BLaER1 (cell line): ENCODE data around the gene USP38.

Experiments
- H3K27ac ChIP-seq: shearing (Covaris generic); formaldehyde crosslinking; 2 replicates; pipeline ENCODE4 v1.8.1; 2022
- H3K27me3 ChIP-seq: shearing (Covaris generic); formaldehyde crosslinking; 2 replicates; pipeline ENCODE4 v1.8.1; 2022
- H3K36me3 ChIP-seq: shearing (Covaris generic); formaldehyde crosslinking; 2 replicates; pipeline ENCODE4 v1.8.1; 2022
- H3K4me1 ChIP-seq: shearing (Covaris generic); formaldehyde crosslinking; 2 replicates; pipeline ENCODE4 v1.8.1; 2022
- H3K4me2 ChIP-seq: shearing (Covaris generic); formaldehyde crosslinking; 2 replicates; pipeline ENCODE4 v1.8.1; 2022
- H3K4me3 ChIP-seq: shearing (Covaris generic); formaldehyde crosslinking; 2 replicates; pipeline ENCODE4 v1.8.1; 2022
- H3K9ac ChIP-seq: shearing (Covaris generic); formaldehyde crosslinking; 2 replicates; pipeline ENCODE4 v1.8.1; 2022
- H3K9me3 ChIP-seq: shearing (Covaris generic); formaldehyde crosslinking; 2 replicates; pipeline ENCODE4 v1.8.1; 2022
- H4K20me1 ChIP-seq: shearing (Covaris generic); formaldehyde crosslinking; 2 replicates; pipeline ENCODE4 v1.8.1; 2022
- Cebpa-rat ChIP-seq: shearing (Covaris generic); IDR thresholded peaks from 2 replicates; pipeline ENCODE4 v1.8.1; 2022

USP38 gene

GRCh38 chr4:143243041-143243440, 58.3 kb downstream of the USP38 start:
- H3K4me3 ChIP-seq, result no peak overlapping the region
- no peaks in the 10 kb centered on the region for H3K4me1 ChIP-seq
- peaks cover 15% of the 10 kb centered on the region for H3K9me3 ChIP-seq
- H4K20me1 ChIP-seq, result no peaks in the 10 kb centered on the region
- no peak overlapping the region for H3K9ac ChIP-seq
- TF ChIP-seq Cebpa-rat, result no peak
- H3K27me3 ChIP-seq, result no peaks in the 10 kb centered on the region
- no peak overlapping the region for H3K27ac ChIP-seq
- no peak overlapping the region for H3K4me2 ChIP-seq
- no peaks in the 10 kb centered on the region for H3K36me3 ChIP-seq

GRCh38 chr4:143246977-143247376, 62.3 kb downstream of the USP38 start:
- H3K36me3 ChIP-seq, result no peaks in the 10 kb centered on the region
- no peak overlapping the region for H3K4me2 ChIP-seq
- H3K27ac ChIP-seq, result no peak overlapping the region
- TF ChIP-seq Cebpa-rat, result no peak
- no peak overlapping the region for H3K4me3 ChIP-seq
- no peaks in the 10 kb centered on the region for H4K20me1 ChIP-seq
- H3K27me3 ChIP-seq, result no peaks in the 10 kb centered on the region
- peaks cover 5% of the 10 kb centered on the region for H3K9me3 ChIP-seq
- H3K9ac ChIP-seq, result no peak overlapping the region
- no peaks in the 10 kb centered on the region for H3K4me1 ChIP-seq

- TF ChIP-seq Cebpa-rat, result no peak
- H3K27ac ChIP-seq, result no peak overlapping the region
- no peak overlapping the region for H3K4me2 ChIP-seq
- H3K9ac ChIP-seq, result no peak overlapping the region
- H4K20me1 ChIP-seq, result no peaks in the 10 kb centered on the region
- H3K4me1 ChIP-seq, result no peaks in the 10 kb centered on the region
- no peaks in the 10 kb centered on the region for H3K27me3 ChIP-seq
- H3K36me3 ChIP-seq, result no peaks in the 10 kb centered on the region
- H3K9me3 ChIP-seq, result no peaks in the 10 kb centered on the region
- H3K4me3 ChIP-seq, result no peak overlapping the region
Observed at GRCh38 chr4:143247866-143248265, 63.1 kb downstream of the USP38 start.

- H3K4me2 ChIP-seq, result no peak overlapping the region
- H3K27ac ChIP-seq, result no peak overlapping the region
- H3K4me3 ChIP-seq, result no peak overlapping the region
- no peaks in the 10 kb centered on the region for H4K20me1 ChIP-seq
- no peaks in the 10 kb centered on the region for H3K9me3 ChIP-seq
- no peaks in the 10 kb centered on the region for H3K36me3 ChIP-seq
- TF ChIP-seq Cebpa-rat, result no peak
- no peak overlapping the region for H3K9ac ChIP-seq
- H3K27me3 ChIP-seq, result no peaks in the 10 kb centered on the region
- no peaks in the 10 kb centered on the region for H3K4me1 ChIP-seq
Observed at GRCh38 chr4:143248827-143249226, 64.1 kb downstream of the USP38 start.

- H4K20me1 ChIP-seq, result no peaks in the 10 kb centered on the region
- no peaks in the 10 kb centered on the region for H3K27me3 ChIP-seq
- no peak overlapping the region for H3K4me3 ChIP-seq
- no peak for TF ChIP-seq Cebpa-rat
- no peaks in the 10 kb centered on the region for H3K9me3 ChIP-seq
- no peak overlapping the region for H3K27ac ChIP-seq
- no peaks in the 10 kb centered on the region for H3K36me3 ChIP-seq
- H3K4me2 ChIP-seq, result no peak overlapping the region
- H3K4me1 ChIP-seq, result no peaks in the 10 kb centered on the region
- no peak overlapping the region for H3K9ac ChIP-seq
Observed at GRCh38 chr4:143250617-143251016, 65.9 kb downstream of the USP38 start.

DNA sequence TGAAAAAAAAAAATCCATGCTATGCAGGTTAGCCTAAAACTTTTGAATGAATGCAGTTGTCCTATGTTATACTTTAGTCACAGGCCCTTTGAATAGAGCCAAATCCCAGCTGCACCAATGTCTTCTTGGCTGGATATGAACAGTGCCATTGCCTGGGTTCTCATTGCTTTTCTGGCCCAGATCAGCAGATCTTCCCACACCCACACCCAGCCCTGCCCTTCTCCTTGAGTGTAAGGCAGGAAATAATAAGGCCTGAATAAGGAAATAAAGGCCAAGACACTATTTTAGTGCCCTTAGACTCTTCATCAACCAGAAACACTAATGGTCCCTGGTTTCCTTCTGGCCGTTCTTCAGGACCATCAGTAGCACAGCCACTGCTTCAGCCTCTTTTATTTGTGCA, 66.6 kb downstream of the USP38 start:
- H3K4me1 ChIP-seq, result no peaks in the 10 kb centered on the region
- H4K20me1 ChIP-seq, result no peaks in the 10 kb centered on the region
- H3K4me3 ChIP-seq, result no peak overlapping the region
- H3K9ac ChIP-seq, result no peak overlapping the region
- no peaks in the 10 kb centered on the region for H3K27me3 ChIP-seq
- H3K4me2 ChIP-seq, result no peak overlapping the region
- no peaks in the 10 kb centered on the region for H3K9me3 ChIP-seq
- no peak for TF ChIP-seq Cebpa-rat
- no peak overlapping the region for H3K27ac ChIP-seq
- no peaks in the 10 kb centered on the region for H3K36me3 ChIP-seq

DNA sequence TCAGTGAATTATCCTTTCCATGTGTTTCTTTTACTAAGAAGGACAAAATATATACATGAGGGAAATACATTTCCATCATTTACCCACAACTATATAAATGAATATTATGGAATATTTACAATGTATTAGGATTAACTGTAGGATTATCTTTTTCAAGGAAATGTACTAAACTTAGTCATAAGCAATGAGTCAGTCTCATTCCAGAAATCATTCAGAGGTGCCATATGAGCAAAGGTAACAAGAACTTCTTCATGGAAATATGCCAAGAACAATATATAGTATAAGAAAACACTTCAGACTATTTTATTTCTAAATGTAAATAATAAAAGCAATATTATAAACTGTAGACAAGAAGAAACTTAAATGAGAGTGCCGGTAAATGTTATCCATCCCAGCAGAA, 67.1 kb downstream of the USP38 start:
- Histone ChIP-seq H3K27me3 (no peaks in the 10 kb centered on the region), H3K4me3 (no peak overlapping the region), H3K27ac (no peak overlapping the region), H3K4me2 (no peak overlapping the region), H3K36me3 (no peaks in the 10 kb centered on the region), H3K9ac (no peak overlapping the region), H3K4me1 (no peaks in the 10 kb centered on the region), H3K9me3 (no peaks in the 10 kb centered on the region), H4K20me1 (no peaks in the 10 kb centered on the region)
- no peak for TF ChIP-seq Cebpa-rat

- H3K9me3 ChIP-seq, result no peaks in the 10 kb centered on the region
- no peaks in the 10 kb centered on the region for H3K27me3 ChIP-seq
- H3K4me2 ChIP-seq, result no peak overlapping the region
- H3K36me3 ChIP-seq, result no peaks in the 10 kb centered on the region
- H3K27ac ChIP-seq, result no peak overlapping the region
- no peak for TF ChIP-seq Cebpa-rat
- no peaks in the 10 kb centered on the region for H3K4me1 ChIP-seq
- no peak overlapping the region for H3K4me3 ChIP-seq
- H4K20me1 ChIP-seq, result no peaks in the 10 kb centered on the region
- H3K9ac ChIP-seq, result no peak overlapping the region
Observed at GRCh38 chr4:143252478-143252877, 67.8 kb downstream of the USP38 start.

- Histone ChIP-seq H3K36me3 (no peaks in the 10 kb centered on the region), H3K27ac (no peak overlapping the region), H3K4me1 (no peaks in the 10 kb centered on the region), H3K27me3 (no peaks in the 10 kb centered on the region), H3K9me3 (no peaks in the 10 kb centered on the region), H4K20me1 (no peaks in the 10 kb centered on the region), H3K4me3 (no peak overlapping the region), H3K9ac (no peak overlapping the region), H3K4me2 (no peak overlapping the region)
- TF ChIP-seq Cebpa-rat, result no peak
Observed at GRCh38 chr4:143253166-143253565, 68.4 kb downstream of the USP38 start.

GRCh38 chr4:143254491-143255226, 69.9 kb downstream of the USP38 start:
- TF ChIP-seq Cebpa-rat, result no peak
- H3K27ac ChIP-seq, result no peak overlapping the region
- H3K4me2 ChIP-seq, result no peak overlapping the region
- H3K9me3 ChIP-seq, result no peaks in the 10 kb centered on the region
- no peak overlapping the region for H3K4me3 ChIP-seq
- H4K20me1 ChIP-seq, result no peaks in the 10 kb centered on the region
- no peaks in the 10 kb centered on the region for H3K36me3 ChIP-seq
- H3K27me3 ChIP-seq, result no peaks in the 10 kb centered on the region
- H3K4me1 ChIP-seq, result no peaks in the 10 kb centered on the region
- H3K9ac ChIP-seq, result no peak overlapping the region

- Histone ChIP-seq H3K9me3 (no peaks in the 10 kb centered on the region), H3K4me1 (no peaks in the 10 kb centered on the region), H4K20me1 (no peaks in the 10 kb centered on the region), H3K9ac (no peak overlapping the region), H3K27ac (no peak overlapping the region), H3K4me3 (no peak overlapping the region), H3K27me3 (no peaks in the 10 kb centered on the region), H3K4me2 (no peak overlapping the region), H3K36me3 (no peaks in the 10 kb centered on the region)
- no peak for TF ChIP-seq Cebpa-rat
Observed at GRCh38 chr4:143256456-143256855, 71.7 kb downstream of the USP38 start.
